T-helper 1 cell treated with Interleukin-12 subunit alpha and Interleukin-12 subunit beta and Interleukin-4 antibody, amounts not matched to agents 30 ng/mL and 1 ng/mL, for 36 hours (primary cell): Measurements from ENCODE around the gene KIR2DL3. TPM values are rescaled to one million over a fixed set of nuclear protein-coding genes. Genes with fewer than 3 reads are reported as not detected.

Experiments used
- intact Hi-C: fragments of 100-400 bp; cut with micrococcal nuclease; formaldehyde crosslinking; loops from one replicate; pipeline ENCODE4 v1.15.1; 2024
- total RNA-seq: library from RNA; stranded (reverse); gene quantifications from 2 replicates; pipeline ENCODE4 v1.2.3, GENCODE V29; 2022

KIR2DL3 gene
- total RNA-seq, 1 donor from 2014 or later, result not detected

DNA sequence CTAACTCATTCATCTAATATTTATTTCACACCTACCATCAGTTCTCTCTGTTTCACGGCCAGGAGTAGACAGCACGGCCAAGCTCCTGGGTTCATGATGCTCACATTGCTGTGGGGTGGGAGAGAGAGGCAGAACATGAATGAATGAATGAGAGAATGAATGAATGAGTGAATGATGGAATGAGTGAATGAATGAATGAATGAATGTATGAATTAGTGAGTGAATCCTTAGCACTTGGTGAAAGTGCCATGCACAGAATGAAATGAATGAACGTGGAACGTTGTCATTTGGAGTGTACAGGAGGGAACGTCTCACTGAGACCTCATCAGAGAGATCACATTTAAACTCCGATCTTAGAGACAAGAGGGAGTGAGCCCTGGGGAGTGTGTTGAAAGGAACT, 53.2 kb downstream of the KIR2DL3 start:
- intact Hi-C loops, result no loop called here

- intact Hi-C loops, result no loop called here
These were observed 54.5 kb downstream of the KIR2DL3 start for GRCh38 chr19:54792814-54793213.

- intact Hi-C loops, result no loop called here
These were observed 57.4 kb downstream of the KIR2DL3 start for GRCh38 chr19:54795758-54796157.

Other genes with a start within 250 kb of the KIR2DL3 start
- gene LAIR2, start 235.7 kb upstream of the KIR2DL3 start, total RNA-seq, result 12.0 and 16.2 TPM in 2 replicates
- gene LILRA2, start 164.7 kb upstream of the KIR2DL3 start, total RNA-seq, result 0.15 TPM in 1 of 2 replicates, not detected in the other
- not detected in 2 replicates for gene LILRA1, start 144.9 kb upstream of the KIR2DL3 start, total RNA-seq
- gene LILRB1, start 108.0 kb upstream of the KIR2DL3 start, total RNA-seq, result not detected in 2 replicates
- gene LILRB4, start 75.5 kb upstream of the KIR2DL3 start, total RNA-seq, result 0.22 TPM in 1 of 2 replicates, not detected in the other
- not detected in 2 replicates for gene KIR3DL3, start 14.1 kb upstream of the KIR2DL3 start, total RNA-seq
- not detected in 2 replicates for gene KIR2DL1, start 31.3 kb downstream of the KIR2DL3 start, total RNA-seq
- gene KIR2DL4, start 65.1 kb downstream of the KIR2DL3 start, total RNA-seq, result not detected in 2 replicates
- gene KIR3DL1, start 78.0 kb downstream of the KIR2DL3 start, total RNA-seq, result 0.17 TPM in 1 of 2 replicates, not detected in the other
- not detected in 2 replicates for gene KIR2DS4, start 94.2 kb downstream of the KIR2DL3 start, total RNA-seq
- gene KIR3DL2, start 111.9 kb downstream of the KIR2DL3 start, total RNA-seq, result 0.80 and 0.96 TPM in 2 replicates
- not detected in 2 replicates for gene FCAR, start 135.7 kb downstream of the KIR2DL3 start, total RNA-seq
- gene NCR1, start 167.6 kb downstream of the KIR2DL3 start, total RNA-seq, result not detected in 2 replicates
- gene NLRP7, start 209.0 kb downstream of the KIR2DL3 start, total RNA-seq, result 0.12 and 0.20 TPM in 2 replicates
- 23.6 TPM in 2 replicates for gene NLRP2, start 227.9 kb downstream of the KIR2DL3 start, total RNA-seq